Neural cell (in vitro differentiated cells): ENCODE data around the gene SSR4. TPM values are rescaled to one million over a fixed set of nuclear protein-coding genes. Genes with fewer than 3 reads are reported as not detected.

Experiments used
- H2AFZ ChIP-seq: fragments of 200-600, 300-800 bp; sonication (generic), shearing (Covaris generic); 2 replicates; pipeline ENCODE4 v1.6.0; 2014; ENCODE audit warnings: low read depth, mild to moderate bottlenecking, antibody characterized with exemption, low read length, moderate library complexity
- H3F3A ChIP-seq: fragments of 200-600 bp; shearing (Covaris generic); 2 replicates; pipeline ENCODE4 v1.6.1; 2016; ENCODE audit warnings: mild to moderate bottlenecking, moderate library complexity, mixed read lengths, antibody characterized with exemption, low read length; ENCODE audit not compliant: insufficient read depth, poor library complexity, severe bottlenecking
- H3K27ac ChIP-seq: fragments of 200-600, 300-800 bp; sonication (generic), shearing (Covaris generic); 2 replicates; pipeline ENCODE4 v1.5.1; 2014; ENCODE audit warnings: mild to moderate bottlenecking, low read length, moderate library complexity
- H3K27me3 ChIP-seq: fragments of 300-800, 200-600 bp; sonication (generic), shearing (Covaris generic); 2 replicates; pipeline ENCODE4 v1.6.0; 2014; ENCODE audit warnings: mild to moderate bottlenecking, low read depth, low read length, moderate library complexity; ENCODE audit not compliant: insufficient read depth
- H3K36me3 ChIP-seq: fragments of 300-800, 200-600 bp; sonication (generic), shearing (Covaris generic); 2 replicates; pipeline ENCODE4 v1.5.1; 2014; ENCODE audit warnings: mild to moderate bottlenecking, antibody characterized with exemption, low read length, moderate library complexity; ENCODE audit not compliant: insufficient read depth
- H3K4me2 ChIP-seq: fragments of 300-800, 200-600 bp; sonication (generic), shearing (Covaris generic); 2 replicates; pipeline ENCODE4 v1.6.0; 2014; ENCODE audit warnings: mild to moderate bottlenecking, low read length
- H3K4me3 ChIP-seq: fragments of 300-800, 200-600 bp; sonication (generic), shearing (Covaris generic); 2 replicates; pipeline ENCODE4 v1.5.1; 2014; ENCODE audit warnings: mild to moderate bottlenecking, low read length, moderate library complexity
- H3K79me2 ChIP-seq: fragments of 200-600 bp; shearing (Covaris generic); replicated peaks from 2 replicates; pipeline ENCODE4 v1.6.0; 2014; ENCODE audit warnings: mild to moderate bottlenecking, low read length, moderate library complexity; ENCODE audit not compliant: insufficient read depth
- H3K9ac ChIP-seq: fragments of 300-800, 200-600 bp; sonication (generic), shearing (Covaris generic); 2 replicates; pipeline ENCODE4 v1.6.1; 2016; ENCODE audit warnings: mild to moderate bottlenecking, low read length, mixed read lengths
- H3K9me2 ChIP-seq: fragments of 200-600 bp; shearing (Covaris generic); 2 replicates; pipeline ENCODE4 v1.6.1; 2016; ENCODE audit warnings: mild to moderate bottlenecking, low read length, mixed read lengths; ENCODE audit not compliant: insufficient read depth
- H3K9me3 ChIP-seq: fragments of 200-600, 300-800 bp; sonication (generic), shearing (Covaris generic); 2 replicates; pipeline ENCODE4 v1.6.1; 2016; ENCODE audit warnings: mild to moderate bottlenecking, mixed run types, low read length, moderate library complexity, mixed read lengths
- H4K20me1 ChIP-seq: fragments of 200-600 bp; shearing (Covaris generic); 2 replicates; pipeline ENCODE4 v1.6.1; 2016; ENCODE audit warnings: mild to moderate bottlenecking, mixed run types; ENCODE audit not compliant: insufficient read depth
- EP300 ChIP-seq: fragments of 450-650 bp; conservative IDR thresholded peaks from 2 replicates; pipeline ENCODE4 v1.6.1; 2014; ENCODE audit warnings: antibody characterized with exemption, mild to moderate bottlenecking, moderate library complexity; ENCODE audit not compliant: poor library complexity, severe bottlenecking
- EZH2 ChIP-seq: fragments of 200-600, 300-800 bp; shearing (Covaris generic), sonication (generic); IDR thresholded peaks from 2 replicates; pipeline ENCODE4 v1.6.1; 2014; ENCODE audit warnings: antibody characterized with exemption, low read length, borderline replicate concordance, mild to moderate bottlenecking; ENCODE audit not compliant: insufficient read depth, poor library complexity, severe bottlenecking
- MXI1 ChIP-seq: fragments of 450-650 bp; conservative IDR thresholded peaks from 2 replicates; pipeline ENCODE4 v1.6.1; 2014; ENCODE audit warnings: antibody characterized with exemption, mild to moderate bottlenecking; ENCODE audit not compliant: poor library complexity, severe bottlenecking
- POLR2AphosphoS5 ChIP-seq: IDR thresholded peaks from 2 replicates; pipeline ENCODE4 v1.6.1; 2012
- RAD21 ChIP-seq: fragments of 450-650 bp; conservative IDR thresholded peaks from 2 replicates; pipeline ENCODE4 v1.6.1; 2014; ENCODE audit warnings: antibody characterized with exemption, mild to moderate bottlenecking, moderate library complexity
- SMC3 ChIP-seq: fragments of 450-650 bp; conservative IDR thresholded peaks from 2 replicates; pipeline ENCODE4 v1.6.1; 2014; ENCODE audit warnings: antibody characterized with exemption, mild to moderate bottlenecking, moderate library complexity; ENCODE audit not compliant: poor library complexity
- TAF1 ChIP-seq: IDR thresholded peaks from 2 replicates; pipeline ENCODE4 v1.6.1; 2012; ENCODE audit warnings: low read depth
- polyA plus RNA-seq: library from polyadenylated mRNA; depleted of rRNA; stranded (reverse); fragments of >200 nt; gene quantifications from 2 replicates; pipeline ENCODE4 v1.2.3, GENCODE V29; 2014
- TF ChIP-seq, protein P1 (sequence below): IDR thresholded peaks from 2 replicates; pipeline ENCODE4 v1.6.1; 2012; ENCODE audit warnings: borderline replicate concordance
- TF ChIP-seq, protein P2 (sequence below): fragments of 450-650 bp; IDR thresholded peaks from 2 replicates; pipeline ENCODE4 v1.5.1; 2014; ENCODE audit warnings: antibody characterized with exemption, mild to moderate bottlenecking, moderate library complexity; ENCODE audit not compliant: poor library complexity, severe bottlenecking

The SSR4 gene
- polyA plus RNA-seq, 1 donor from 2014 or later, result 186 TPM

DNA sequence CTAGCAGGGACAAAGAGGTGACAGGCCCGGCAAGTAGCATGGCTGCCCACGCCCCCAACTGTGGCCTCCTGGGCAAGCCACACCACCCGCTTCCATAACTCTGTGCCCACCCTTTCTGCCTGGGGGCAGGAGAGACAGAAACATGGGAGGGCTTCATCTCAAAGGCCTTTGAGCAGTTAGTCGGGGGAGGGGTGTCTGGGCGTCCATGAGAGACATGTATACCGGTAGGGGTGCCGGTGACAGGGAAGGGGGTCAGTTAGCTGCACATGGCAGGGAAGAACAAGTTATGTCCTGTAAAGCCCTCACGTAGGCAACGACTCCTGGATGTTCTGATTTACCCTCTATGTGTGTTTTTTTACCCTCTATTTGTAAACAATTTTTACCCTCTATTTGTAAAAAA lies 26.6 kb downstream of the SSR4 start:
- H3K9me2 ChIP-seq, result no peaks in the 10 kb centered on the region

DNA sequence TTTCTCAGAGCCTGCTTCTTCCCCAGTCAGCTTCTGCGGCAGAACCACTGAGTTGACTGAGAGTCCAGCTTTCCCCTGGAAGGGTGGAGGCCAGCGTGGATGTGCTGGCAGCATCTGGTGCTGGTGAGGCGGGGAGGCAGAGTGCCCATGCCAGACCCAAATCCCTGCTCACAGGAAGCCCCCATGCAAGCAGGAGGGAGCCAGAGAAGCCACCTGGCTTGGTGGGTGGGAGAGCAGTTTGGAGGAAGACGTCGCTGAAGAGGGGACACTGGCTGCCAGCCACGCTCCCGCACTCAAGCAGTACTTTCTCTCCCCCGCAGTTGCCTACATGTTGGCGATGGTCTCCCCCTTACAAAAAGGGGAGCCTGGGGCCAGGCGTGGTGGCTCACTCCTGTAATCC lies 29.9 kb downstream of the SSR4 start:
- TF ChIP-seq MXI1, result no peak
- TF ChIP-seq TAF1, result no peak
- TF ChIP-seq, protein P1, sequence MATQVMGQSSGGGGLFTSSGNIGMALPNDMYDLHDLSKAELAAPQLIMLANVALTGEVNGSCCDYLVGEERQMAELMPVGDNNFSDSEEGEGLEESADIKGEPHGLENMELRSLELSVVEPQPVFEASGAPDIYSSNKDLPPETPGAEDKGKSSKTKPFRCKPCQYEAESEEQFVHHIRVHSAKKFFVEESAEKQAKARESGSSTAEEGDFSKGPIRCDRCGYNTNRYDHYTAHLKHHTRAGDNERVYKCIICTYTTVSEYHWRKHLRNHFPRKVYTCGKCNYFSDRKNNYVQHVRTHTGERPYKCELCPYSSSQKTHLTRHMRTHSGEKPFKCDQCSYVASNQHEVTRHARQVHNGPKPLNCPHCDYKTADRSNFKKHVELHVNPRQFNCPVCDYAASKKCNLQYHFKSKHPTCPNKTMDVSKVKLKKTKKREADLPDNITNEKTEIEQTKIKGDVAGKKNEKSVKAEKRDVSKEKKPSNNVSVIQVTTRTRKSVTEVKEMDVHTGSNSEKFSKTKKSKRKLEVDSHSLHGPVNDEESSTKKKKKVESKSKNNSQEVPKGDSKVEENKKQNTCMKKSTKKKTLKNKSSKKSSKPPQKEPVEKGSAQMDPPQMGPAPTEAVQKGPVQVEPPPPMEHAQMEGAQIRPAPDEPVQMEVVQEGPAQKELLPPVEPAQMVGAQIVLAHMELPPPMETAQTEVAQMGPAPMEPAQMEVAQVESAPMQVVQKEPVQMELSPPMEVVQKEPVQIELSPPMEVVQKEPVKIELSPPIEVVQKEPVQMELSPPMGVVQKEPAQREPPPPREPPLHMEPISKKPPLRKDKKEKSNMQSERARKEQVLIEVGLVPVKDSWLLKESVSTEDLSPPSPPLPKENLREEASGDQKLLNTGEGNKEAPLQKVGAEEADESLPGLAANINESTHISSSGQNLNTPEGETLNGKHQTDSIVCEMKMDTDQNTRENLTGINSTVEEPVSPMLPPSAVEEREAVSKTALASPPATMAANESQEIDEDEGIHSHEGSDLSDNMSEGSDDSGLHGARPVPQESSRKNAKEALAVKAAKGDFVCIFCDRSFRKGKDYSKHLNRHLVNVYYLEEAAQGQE, result no peak
- H3K27ac ChIP-seq, result no peak overlapping the region
- H3K4me2 ChIP-seq, result no peak overlapping the region

More for the DNA sequence above, 26.6 kb downstream of the SSR4 start:
- no peak overlapping the region for H3K4me3 ChIP-seq
- H3F3A ChIP-seq, result no peaks in the 10 kb centered on the region
- TF ChIP-seq RAD21 (no peak), EP300 (no peak), MXI1 (no peak), TAF1 (no peak), SMC3 (no peak), POLR2AphosphoS5 (no peak), EZH2 (no peak)
- TF ChIP-seq, protein P1, result no peak
- TF ChIP-seq, protein P2, sequence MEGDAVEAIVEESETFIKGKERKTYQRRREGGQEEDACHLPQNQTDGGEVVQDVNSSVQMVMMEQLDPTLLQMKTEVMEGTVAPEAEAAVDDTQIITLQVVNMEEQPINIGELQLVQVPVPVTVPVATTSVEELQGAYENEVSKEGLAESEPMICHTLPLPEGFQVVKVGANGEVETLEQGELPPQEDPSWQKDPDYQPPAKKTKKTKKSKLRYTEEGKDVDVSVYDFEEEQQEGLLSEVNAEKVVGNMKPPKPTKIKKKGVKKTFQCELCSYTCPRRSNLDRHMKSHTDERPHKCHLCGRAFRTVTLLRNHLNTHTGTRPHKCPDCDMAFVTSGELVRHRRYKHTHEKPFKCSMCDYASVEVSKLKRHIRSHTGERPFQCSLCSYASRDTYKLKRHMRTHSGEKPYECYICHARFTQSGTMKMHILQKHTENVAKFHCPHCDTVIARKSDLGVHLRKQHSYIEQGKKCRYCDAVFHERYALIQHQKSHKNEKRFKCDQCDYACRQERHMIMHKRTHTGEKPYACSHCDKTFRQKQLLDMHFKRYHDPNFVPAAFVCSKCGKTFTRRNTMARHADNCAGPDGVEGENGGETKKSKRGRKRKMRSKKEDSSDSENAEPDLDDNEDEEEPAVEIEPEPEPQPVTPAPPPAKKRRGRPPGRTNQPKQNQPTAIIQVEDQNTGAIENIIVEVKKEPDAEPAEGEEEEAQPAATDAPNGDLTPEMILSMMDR, result no peak
- no peaks in the 10 kb centered on the region for H3K36me3 ChIP-seq
- no peaks in the 10 kb centered on the region for H3K27me3 ChIP-seq
- H3K4me2 ChIP-seq, result no peak overlapping the region
- H3K79me2 ChIP-seq, result peaks cover 68% of the 10 kb centered on the region
- no peak overlapping the region for H3K27ac ChIP-seq
- no peaks in the 10 kb centered on the region for H4K20me1 ChIP-seq
- no peaks in the 10 kb centered on the region for H3K9me3 ChIP-seq
- no peak overlapping the region for H3K9ac ChIP-seq
- no peak overlapping the region for H2AFZ ChIP-seq

More for the DNA sequence above, 29.9 kb downstream of the SSR4 start:
- no peaks in the 10 kb centered on the region for H4K20me1 ChIP-seq
- H3K79me2 ChIP-seq, result peaks cover 70% of the 10 kb centered on the region
- no peaks in the 10 kb centered on the region for H3K27me3 ChIP-seq
- no peak overlapping the region for H3K9ac ChIP-seq
- no peaks in the 10 kb centered on the region for H3K36me3 ChIP-seq
- no peaks in the 10 kb centered on the region for H3K9me3 ChIP-seq
- no peak overlapping the region for H3K4me3 ChIP-seq
- no peaks in the 10 kb centered on the region for H3K9me2 ChIP-seq
- no peaks in the 10 kb centered on the region for H3F3A ChIP-seq
- H2AFZ ChIP-seq, result no peak overlapping the region
